Mesendoderm (in vitro differentiated cells): ENCODE data around the gene MACROH2A1. TPM values are rescaled to one million over a fixed set of nuclear protein-coding genes. Genes with fewer than 3 reads are reported as not detected.

ENCODE experiments used
- DNase-seq: peaks from one replicate; pipeline ENCODE4 v3.0.0; 2013
- H2AK5ac ChIP-seq: 2 replicates; pipeline ENCODE4 v1.6.1; 2013; ENCODE audit warnings: low read length, inconsistent platforms
- H2BK120ac ChIP-seq: 2 replicates; pipeline ENCODE4 v1.6.1; 2013; ENCODE audit warnings: low read depth, mild to moderate bottlenecking, low read length, moderate library complexity, mixed read lengths
- H2BK15ac ChIP-seq: replicated peaks from 2 replicates; pipeline ENCODE4 v1.6.1; 2013; ENCODE audit warnings: low read depth, mild to moderate bottlenecking, moderate library complexity
- H2BK5ac ChIP-seq: 2 replicates; pipeline ENCODE4 v1.6.1; 2013; ENCODE audit warnings: low read length, inconsistent platforms
- H3K18ac ChIP-seq: 2 replicates; pipeline ENCODE4 v1.6.1; 2013; ENCODE audit warnings: mild to moderate bottlenecking, low read length, mixed read lengths
- H3K23ac ChIP-seq: one replicate; pipeline ENCODE4 v1.6.1; 2013; ENCODE audit warnings: low read length
- H3K27ac ChIP-seq: 2 replicates; pipeline ENCODE4 v1.5.1; 2013; ENCODE audit warnings: low read depth, mild to moderate bottlenecking, inconsistent platforms, low read length, moderate library complexity
- H3K27me3 ChIP-seq: 2 replicates; pipeline ENCODE4 v1.6.1; 2013; ENCODE audit warnings: low read length, control low read depth, mild to moderate bottlenecking, inconsistent platforms; ENCODE audit not compliant: insufficient read depth, poor library complexity
- H3K36me3 ChIP-seq: 2 replicates; pipeline ENCODE4 v1.6.1; 2013; ENCODE audit warnings: low read length, inconsistent platforms; ENCODE audit not compliant: control insufficient read depth, insufficient read depth
- H3K4ac ChIP-seq: one replicate; pipeline ENCODE4 v1.6.1; 2013; ENCODE audit warnings: low read depth, mild to moderate bottlenecking, low read length, moderate library complexity
- H3K4me1 ChIP-seq: 2 replicates; pipeline ENCODE4 v1.6.1; 2013; ENCODE audit warnings: low read depth, low read length, inconsistent platforms; ENCODE audit not compliant: control insufficient read depth
- H3K4me2 ChIP-seq: 2 replicates; pipeline ENCODE4 v1.6.1; 2013; ENCODE audit warnings: low read length
- H3K4me3 ChIP-seq: 2 replicates; pipeline ENCODE4 v1.5.1; 2013; ENCODE audit warnings: mild to moderate bottlenecking, low read length
- H3K56ac ChIP-seq: one replicate; pipeline ENCODE4 v1.6.1; 2013; ENCODE audit warnings: low read length
- H3K79me1 ChIP-seq: 2 replicates; pipeline ENCODE4 v1.6.1; 2013; ENCODE audit warnings: low read length, inconsistent platforms
- H3K79me2 ChIP-seq: 2 replicates; pipeline ENCODE4 v1.6.1; 2013; ENCODE audit warnings: mild to moderate bottlenecking, low read length; ENCODE audit not compliant: control insufficient read depth, insufficient read depth
- H3K9ac ChIP-seq: 2 replicates; pipeline ENCODE4 v1.6.1; 2013; ENCODE audit warnings: low read length, inconsistent platforms
- H4K5ac ChIP-seq: one replicate; pipeline ENCODE4 v1.6.1; 2013; ENCODE audit warnings: low read length
- H4K8ac ChIP-seq: one replicate; pipeline ENCODE4 v1.6.1; 2013; ENCODE audit warnings: low read depth, mild to moderate bottlenecking, control low read depth, low read length, moderate library complexity
- WGBS: extraction: QIAGEN DNeasy Blood & Tissue Kit; methylation state at CpG from one replicate; pipeline ENCODE4 v1.1.7; 2013; ENCODE audit warnings: low lambda C conversion rate, missing lambda C conversion rate; ENCODE audit not compliant: insufficient coverage; ENCODE audit errors: extremely low coverage; 5-methylcytosine and 5-hydroxymethylcytosine counted together
- small RNA-seq: library from polyadenylated mRNA; stranded (forward); fragments of <200 nt; extraction: miRNeasy Mini kit (QIAGEN cat#:217004); gene quantifications from one replicate; pipeline ENCODE3, GENCODE V24; 2013; ENCODE audit not compliant: insufficient read depth

MACROH2A1 gene

GRCh38 chr5:135295852-135296251 lies 103.2 kb downstream of the MACROH2A1 start:
- Histone ChIP-seq H3K23ac (no peak overlapping the region), H3K27me3 (no peaks in the 10 kb centered on the region), H2AK5ac (no peak overlapping the region), H3K27ac (no peak overlapping the region), H2BK120ac (no peak overlapping the region), H4K5ac (no peak overlapping the region), H4K8ac (no peak overlapping the region), H3K4me3 (no peak overlapping the region), H3K79me1 (no peaks in the 10 kb centered on the region), H3K4ac (no peak overlapping the region), H3K79me2 (no peaks in the 10 kb centered on the region), H3K4me2 (no peak overlapping the region), H3K56ac (no peak overlapping the region), H3K18ac (no peak overlapping the region), H3K9ac (no peak overlapping the region), H2BK5ac (no peak overlapping the region), H3K36me3 (no peaks in the 10 kb centered on the region), H2BK15ac (no peak overlapping the region), H3K4me1 (no peaks in the 10 kb centered on the region)
- DNase-seq: no peak
- no CpG with 5 or more reads among the region's 2 CpGs for WGBS

DNA sequence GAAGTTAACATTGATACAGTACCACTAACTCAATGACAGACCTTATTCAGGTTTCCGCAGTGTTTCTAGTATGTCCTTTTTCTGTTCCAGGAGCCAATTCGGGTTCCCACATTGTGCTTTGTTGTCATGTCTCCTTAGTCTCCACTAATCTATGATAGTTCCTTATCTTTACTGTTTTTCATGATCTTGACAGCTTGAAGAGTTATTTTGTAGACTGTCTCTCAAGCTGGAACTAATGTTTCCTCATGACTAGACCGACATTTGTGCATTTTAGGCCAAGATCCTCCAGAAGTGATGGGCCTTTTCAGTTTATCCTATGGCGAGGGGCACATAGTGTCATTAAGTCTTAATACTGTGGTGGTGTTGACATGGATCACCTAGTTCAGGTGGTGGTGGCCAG lies 104.2 kb downstream of the MACROH2A1 start:
- H3K4ac ChIP-seq: no peak overlapping the region

GRCh38 chr5:135289651-135290050 lies 109.4 kb downstream of the MACROH2A1 start:
- Histone ChIP-seq H3K4me1 (no peaks in the 10 kb centered on the region), H2AK5ac (no peak overlapping the region), H3K4me3 (no peak overlapping the region), H3K27ac (no peak overlapping the region), H3K4me2 (no peak overlapping the region), H2BK15ac (no peak overlapping the region), H3K4ac (no peak overlapping the region), H3K27me3 (no peaks in the 10 kb centered on the region), H3K79me1 (no peaks in the 10 kb centered on the region), H3K79me2 (no peaks in the 10 kb centered on the region), H4K5ac (no peak overlapping the region), H4K8ac (no peak overlapping the region), H2BK5ac (no peak overlapping the region), H3K23ac (no peak overlapping the region), H3K36me3 (no peaks in the 10 kb centered on the region), H2BK120ac (no peak overlapping the region), H3K18ac (no peak overlapping the region), H3K56ac (no peak overlapping the region), H3K9ac (no peak overlapping the region)
- no CpG with 5 or more reads among the region's 1 CpG for WGBS
- DNase-seq: no peak

More for the DNA sequence above, 104.2 kb downstream of the MACROH2A1 start:
- Histone ChIP-seq H2AK5ac (no peak overlapping the region), H4K8ac (no peak overlapping the region), H3K23ac (no peak overlapping the region), H3K36me3 (no peaks in the 10 kb centered on the region), H3K9ac (no peak overlapping the region), H2BK15ac (no peak overlapping the region), H3K4me2 (no peak overlapping the region), H3K27ac (no peak overlapping the region), H3K79me2 (no peaks in the 10 kb centered on the region), H3K18ac (no peak overlapping the region), H3K4me3 (no peak overlapping the region), H3K4me1 (no peaks in the 10 kb centered on the region), H2BK120ac (no peak overlapping the region), H3K27me3 (no peaks in the 10 kb centered on the region), H2BK5ac (no peak overlapping the region), H3K56ac (no peak overlapping the region), H4K5ac (no peak overlapping the region), H3K79me1 (no peaks in the 10 kb centered on the region)
- no CpG with 5 or more reads among the region's 4 CpGs for WGBS
- no peak for DNase-seq

GRCh38 chr5:135287551-135287950 lies 111.5 kb downstream of the MACROH2A1 start:
- Histone ChIP-seq H3K23ac (no peak overlapping the region), H3K18ac (no peak overlapping the region), H3K27me3 (no peaks in the 10 kb centered on the region), H3K79me1 (no peaks in the 10 kb centered on the region), H3K9ac (no peak overlapping the region), H2AK5ac (no peak overlapping the region), H2BK15ac (no peak overlapping the region), H3K56ac (no peak overlapping the region), H3K4ac (no peak overlapping the region), H3K79me2 (no peaks in the 10 kb centered on the region), H3K4me3 (no peak overlapping the region), H3K36me3 (no peaks in the 10 kb centered on the region), H3K4me2 (no peak overlapping the region), H2BK120ac (no peak overlapping the region), H3K27ac (no peak overlapping the region), H4K5ac (no peak overlapping the region), H2BK5ac (no peak overlapping the region), H3K4me1 (no peaks in the 10 kb centered on the region), H4K8ac (no peak overlapping the region)
- WGBS: no CpG with 5 or more reads among the region's 2 CpGs
- no peak for DNase-seq

Small RNA genes within 50 kb of the gene (small RNA-seq; reads per million reads assigned to genes)
- gene DCANP1: not detected
